SHP77 treated with DMSO at 0.1 percent for 48 hours (cell line): ENCODE measurements around the gene GRIK4.

Source experiments
- DNase-seq: peaks from one replicate; lab custom pipeline; 2025; lab: John Stamatoyannopoulos, UW

Gene GRIK4

GRCh38 chr11:120549346-120549745, 37.8 kb downstream of the GRIK4 start:
- no peak for DNase-seq

GRCh38 chr11:120550007-120550406, 38.5 kb downstream of the GRIK4 start:
- DNase-seq: no peak

GRCh38 chr11:120551191-120551590, 39.6 kb downstream of the GRIK4 start:
- DNase-seq: no peak

GRCh38 chr11:120554766-120555432, 43.4 kb downstream of the GRIK4 start:
- DNase-seq: no peak

GRCh38 chr11:120555433-120555773, 43.9 kb downstream of the GRIK4 start:
- no peak for DNase-seq

- DNase-seq: no peak
These were observed 45.2 kb downstream of the GRIK4 start for GRCh38 chr11:120556797-120557196.

GRCh38 chr11:120558744-120559431, 47.3 kb downstream of the GRIK4 start:
- no peak for DNase-seq

GRCh38 chr11:120561286-120561685, 49.7 kb downstream of the GRIK4 start:
- DNase-seq: no peak

GRCh38 chr11:120562806-120563425, 51.4 kb downstream of the GRIK4 start:
- no peak for DNase-seq

- DNase-seq: no peak
These were observed 52.4 kb downstream of the GRIK4 start for GRCh38 chr11:120563703-120564572.

- DNase-seq: no peak
These were observed 53.2 kb downstream of the GRIK4 start for GRCh38 chr11:120564573-120565311.

- DNase-seq: no peak
These were observed 54.1 kb downstream of the GRIK4 start for GRCh38 chr11:120565466-120566155.

- DNase-seq: no peak
These were observed 54.6 kb downstream of the GRIK4 start for GRCh38 chr11:120566176-120566575.

- no peak for DNase-seq
These were observed 57.2 kb downstream of the GRIK4 start for GRCh38 chr11:120568572-120569307.

GRCh38 chr11:120569861-120570260, 58.3 kb downstream of the GRIK4 start:
- DNase-seq: no peak

GRCh38 chr11:120571476-120571875, 59.9 kb downstream of the GRIK4 start:
- DNase-seq: no peak

- DNase-seq: no peak
These were observed 62.3 kb downstream of the GRIK4 start for GRCh38 chr11:120573756-120574354.

- no peak for DNase-seq
These were observed 63.3 kb downstream of the GRIK4 start for GRCh38 chr11:120574876-120575275.

GRCh38 chr11:120575461-120575860, 63.9 kb downstream of the GRIK4 start:
- no peak for DNase-seq

GRCh38 chr11:120576606-120577005, 65.1 kb downstream of the GRIK4 start:
- DNase-seq: no peak
